ENCODE results near the gene GPX7. TPM values are rescaled to one million over a fixed set of nuclear protein-coding genes. Genes with fewer than 3 reads are reported as not detected.

GPX7 gene
- total RNA-seq, 2 donors from 2014 or later: 22.7 to 26.3 TPM

DNA sequence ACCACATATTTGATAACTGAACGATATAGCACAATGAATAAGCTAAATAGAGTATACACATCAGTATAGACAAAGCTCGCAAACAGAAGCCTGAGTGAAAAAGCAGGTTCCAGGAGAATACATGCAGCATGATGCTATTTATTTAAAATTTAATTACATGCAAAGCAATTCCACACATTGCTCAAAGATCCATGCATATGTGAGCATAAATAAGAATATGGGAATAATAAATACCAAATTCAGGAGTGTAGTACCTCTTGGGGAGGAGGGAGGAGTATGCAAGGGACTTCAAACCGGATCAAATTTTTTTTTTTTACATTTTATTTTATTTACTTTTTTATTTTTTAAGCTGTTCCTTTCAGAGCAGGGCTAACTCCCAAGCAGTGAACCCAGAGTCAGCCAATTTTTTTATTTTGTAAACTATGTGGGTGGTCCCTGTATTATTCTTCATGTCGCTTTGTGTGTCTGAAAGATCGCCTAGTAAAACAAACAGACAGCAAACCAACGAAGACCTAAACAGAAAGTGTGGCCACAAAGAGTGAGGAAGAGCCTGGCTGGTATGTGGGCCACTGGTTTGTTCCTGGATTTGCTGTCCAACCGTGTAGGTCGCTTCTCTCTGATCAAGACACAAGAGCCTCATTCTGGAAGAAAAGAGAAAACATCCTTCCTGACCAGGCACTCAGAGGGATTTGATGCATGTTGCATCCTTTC, 26.6 kb downstream of the GPX7 start:
- WGBS: 34% methylated on average over 8 of the region's 8 CpGs
- no peaks in the 10 kb centered on the region for H3K36me3 ChIP-seq
- peaks cover 4% of the 10 kb centered on the region for H3K27me3 ChIP-seq (replicated peaks; ENCODE audit: insufficient read depth)
- DNase-seq (ENCODE audit: low spot score): no peak
- H3K4me1 ChIP-seq (replicated peaks): no peaks in the 10 kb centered on the region
- intact Hi-C loops (cut with DNase I): no loop called here
- no peak for TF ChIP-seq POLR2A (IDR thresholded peaks at IDR 0.05)
- no peak for TF ChIP-seq POLR2AphosphoS5 (IDR thresholded peaks at IDR 0.05)
- TF ChIP-seq CTCF (IDR thresholded peaks at IDR 0.05): no peak
- no peaks in the 10 kb centered on the region for H3K9me3 ChIP-seq
- no peak overlapping the region for H3K27ac ChIP-seq
- H3K4me3 ChIP-seq: no peak overlapping the region

- WGBS: 16% methylated on average over 7 of the region's 7 CpGs
- Histone ChIP-seq H3K27ac (no peak overlapping the region), H3K36me3 (no peaks in the 10 kb centered on the region), H3K27me3 (replicated peaks; ENCODE audit: insufficient read depth) (peaks cover 4% of the 10 kb centered on the region), H3K4me3 (no peak overlapping the region), H3K9me3 (no peaks in the 10 kb centered on the region), H3K4me1 (replicated peaks) (no peaks in the 10 kb centered on the region)
- DNase-seq (ENCODE audit: low spot score): no peak
- no peak for TF ChIP-seq POLR2A (IDR thresholded peaks at IDR 0.05)
- TF ChIP-seq POLR2AphosphoS5 (IDR thresholded peaks at IDR 0.05): no peak
- TF ChIP-seq CTCF (IDR thresholded peaks at IDR 0.05): no peak
- intact Hi-C loops (cut with DNase I): no loop called here
Measured at GRCh38 chr1:52629325-52629643, 27.1 kb downstream of the GPX7 start.

DNA sequence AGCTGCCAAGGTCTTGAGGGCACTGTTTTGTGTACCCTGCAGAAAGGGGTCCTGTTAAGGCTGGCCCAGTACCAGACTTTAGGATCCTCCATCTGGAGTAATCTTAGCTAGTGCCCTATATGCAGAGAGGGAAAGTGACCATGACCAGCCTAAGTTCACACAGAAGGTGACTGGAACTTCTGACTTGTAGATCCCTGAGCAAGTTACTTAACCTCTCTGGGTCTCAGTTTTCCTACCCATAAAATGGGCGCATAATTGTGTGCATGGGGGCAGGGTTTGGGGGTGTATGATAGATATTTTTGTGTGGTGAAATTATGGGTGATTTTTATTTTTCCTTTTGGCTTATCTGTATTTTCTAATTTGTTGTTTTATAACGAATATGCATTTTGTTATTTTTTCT, 27.5 kb downstream of the GPX7 start:
- Histone ChIP-seq H3K27me3 (replicated peaks; ENCODE audit: insufficient read depth) (peaks cover 4% of the 10 kb centered on the region), H3K4me1 (replicated peaks) (no peaks in the 10 kb centered on the region), H3K9me3 (no peaks in the 10 kb centered on the region), H3K27ac (no peak overlapping the region), H3K4me3 (no peak overlapping the region), H3K36me3 (no peaks in the 10 kb centered on the region)
- 87% methylated on average over 2 of the region's 2 CpGs for WGBS
- DNase-seq (ENCODE audit: low spot score): no peak
- intact Hi-C loops (cut with DNase I): no loop called here
- no peak for TF ChIP-seq CTCF (IDR thresholded peaks at IDR 0.05)
- TF ChIP-seq POLR2AphosphoS5 (IDR thresholded peaks at IDR 0.05): no peak
- no peak for TF ChIP-seq POLR2A (IDR thresholded peaks at IDR 0.05)

- intact Hi-C loops (cut with DNase I): no loop called here
- 77% methylated on average over 8 of the region's 8 CpGs for WGBS
Measured at GRCh38 chr1:52631759-52632331, 29.7 kb downstream of the GPX7 start.

More at GRCh38 chr1:52631759-52632331, 29.7 kb downstream of the GPX7 start:
- no peak for DNase-seq (ENCODE audit: low spot score)
- TF ChIP-seq POLR2AphosphoS5 (IDR thresholded peaks at IDR 0.05): no peak
- no peak for TF ChIP-seq CTCF (IDR thresholded peaks at IDR 0.05)
- TF ChIP-seq POLR2A (IDR thresholded peaks at IDR 0.05): no peak
- Histone ChIP-seq H3K9me3 (no peaks in the 10 kb centered on the region), H3K27ac (no peak overlapping the region), H3K27me3 (replicated peaks; ENCODE audit: insufficient read depth) (peaks cover 4% of the 10 kb centered on the region), H3K36me3 (no peaks in the 10 kb centered on the region), H3K4me3 (no peak overlapping the region), H3K4me1 (replicated peaks) (no peaks in the 10 kb centered on the region)

All from prostate gland (tissue), 2 donors.